Liver (tissue), 9 donors: ENCODE data around the gene MCM9. TPM values are rescaled to one million over a fixed set of nuclear protein-coding genes. Genes with fewer than 3 reads are reported as not detected.

Experiments
- DNase-seq: peaks from one replicate; pipeline ENCODE4 v3.0.0-alpha.2; 2017; ENCODE audit warnings: low spot score
- H3K27ac ChIP-seq, 2 donors: one replicate each; pipeline ENCODE4 v1.7.0; 2013; ENCODE audit warnings: inconsistent platforms in 2 of 2, low read length in 2 of 2, control low read depth in 1 of 2, low read depth in 1 of 2, mild to moderate bottlenecking in 1 of 2
- H3K27me3 ChIP-seq, 4 donors: one replicate each; pipeline versions ENCODE4 v1.6.1 to v1.7.0; 2013; ENCODE audit warnings: low read length in 3 of 4, inconsistent platforms in 1 of 4, mild to moderate bottlenecking in 1 of 4, moderate library complexity in 1 of 4; ENCODE audit not compliant: control insufficient read depth in 4 of 4, insufficient read depth in 4 of 4
- H3K36me3 ChIP-seq, 4 donors: one replicate each; pipeline versions ENCODE4 v1.6.1 to v1.7.0; 2013; ENCODE audit warnings: low read length in 3 of 4, mild to moderate bottlenecking in 3 of 4, low read depth in 1 of 4, moderate library complexity in 1 of 4; ENCODE audit not compliant: control insufficient read depth in 4 of 4, insufficient read depth in 3 of 4
- H3K4me1 ChIP-seq, 4 donors: one replicate each; pipeline versions ENCODE4 v1.6.1 to v1.7.0; 2013; ENCODE audit warnings: low read length in 3 of 4, mild to moderate bottlenecking in 3 of 4, moderate library complexity in 1 of 4; ENCODE audit not compliant: control insufficient read depth in 4 of 4, insufficient read depth in 4 of 4
- H3K4me3 ChIP-seq, 3 donors: one replicate each; pipeline versions ENCODE4 v1.6.1 to v1.7.0; 2013; ENCODE audit warnings: low read length in 3 of 3, control low read depth in 1 of 3, low read depth in 1 of 3, mild to moderate bottlenecking in 1 of 3
- H3K9ac ChIP-seq, 2 donors: one replicate each; pipeline ENCODE4 v1.7.0; 2013; ENCODE audit warnings: low read length in 2 of 2, mild to moderate bottlenecking in 2 of 2, moderate library complexity in 2 of 2, control low read depth in 1 of 2, low read depth in 1 of 2
- H3K9me3 ChIP-seq, 4 donors: one replicate each; pipeline versions ENCODE4 v1.6.1 to v1.7.0; 2013; ENCODE audit warnings: low read length in 3 of 4; ENCODE audit not compliant: control insufficient read depth in 4 of 4
- ATF3 ChIP-seq: IDR thresholded peaks from 2 replicates; pipeline ENCODE4 v1.6.1; 2016; ENCODE audit warnings: antibody characterized with exemption
- EGR1 ChIP-seq, 2 donors: IDR thresholded peaks; 2 replicates each; pipeline ENCODE4 v1.6.1; 2016 to 2018; ENCODE audit warnings: antibody characterized with exemption in 2 of 2, low read depth in 2 of 2
- FOXA1 ChIP-seq: IDR thresholded peaks from 2 replicates; pipeline ENCODE4 v1.6.1; 2016; ENCODE audit warnings: antibody characterized with exemption
- FOXA2 ChIP-seq: IDR thresholded peaks from 2 replicates; pipeline ENCODE4 v1.6.1; 2016; ENCODE audit warnings: antibody characterized with exemption
- GABPA ChIP-seq, 2 donors: IDR thresholded peaks in 1 of 2; conservative IDR thresholded peaks in 1 of 2; 2 replicates each; pipeline ENCODE4 v1.6.1; 2016; ENCODE audit warnings: antibody characterized with exemption in 2 of 2, mild to moderate bottlenecking in 1 of 2, moderate library complexity in 1 of 2
- HNF4A ChIP-seq, 2 donors: conservative IDR thresholded peaks; 2 replicates each; pipeline ENCODE4 v1.6.1; 2016; ENCODE audit warnings: antibody characterized with exemption in 2 of 2, mild to moderate bottlenecking in 2 of 2
- HNF4G ChIP-seq: IDR thresholded peaks from 2 replicates; pipeline ENCODE4 v1.6.1; 2016; ENCODE audit warnings: antibody characterized with exemption
- JUND ChIP-seq, 2 donors: IDR thresholded peaks; 2 replicates each; pipeline ENCODE4 v1.6.1; 2016; ENCODE audit warnings: antibody characterized with exemption in 2 of 2
- MAX ChIP-seq: IDR thresholded peaks from 2 replicates; pipeline ENCODE4 v1.6.1; 2016; ENCODE audit warnings: antibody characterized with exemption
- NR2F2 ChIP-seq: IDR thresholded peaks from 2 replicates; pipeline ENCODE4 v1.6.1; 2016; ENCODE audit warnings: antibody characterized with exemption
- RAD21 ChIP-seq, 2 donors: IDR thresholded peaks; 2 replicates each; pipeline ENCODE4 v1.6.1; 2016; ENCODE audit warnings: antibody characterized with exemption in 2 of 2, mild to moderate bottlenecking in 2 of 2
- REST ChIP-seq: IDR thresholded peaks from 2 replicates; pipeline ENCODE4 v1.6.1; 2016; ENCODE audit warnings: antibody characterized with exemption, mild to moderate bottlenecking
- RXRA ChIP-seq, 2 donors: IDR thresholded peaks; 2 replicates each; pipeline ENCODE4 v1.6.1; 2017 to 2018; ENCODE audit warnings: antibody characterized with exemption in 2 of 2, mild to moderate bottlenecking in 1 of 2
- SP1 ChIP-seq: IDR thresholded peaks from 2 replicates; pipeline ENCODE4 v1.6.1; 2018; ENCODE audit warnings: antibody characterized with exemption, mild to moderate bottlenecking
- YY1 ChIP-seq: IDR thresholded peaks from 2 replicates; pipeline ENCODE4 v1.6.1; 2016; ENCODE audit warnings: antibody characterized with exemption, mild to moderate bottlenecking
- ZBTB33 ChIP-seq: IDR thresholded peaks from 2 replicates; pipeline ENCODE4 v1.6.1; 2016; ENCODE audit warnings: antibody characterized with exemption
- WGBS: extraction: QIAGEN DNeasy Blood & Tissue Kit; methylation state at CpG from one replicate; pipeline ENCODE4 v1.1.7; 2013; 5-methylcytosine and 5-hydroxymethylcytosine counted together
- polyA plus RNA-seq, 2 donors: library from polyadenylated mRNA; stranded (reverse) in 1 of 2; unstranded in 1 of 2; fragments of 200-250 nt in 1 of 2; fragments of >200 nt in 1 of 2; fragmentation: Nextera tagmentation in 1 of 2; extraction: Ambion mirVana in 1 of 2; gene quantifications; one replicate each; pipeline versions ENCODE4 v1.2.1 to v1.2.3, GENCODE V29; 2013 to 2015
- total RNA-seq, 2 donors: library from RNA; depleted of rRNA; stranded (reverse); fragments of >200 nt; gene quantifications; one replicate each; pipeline ENCODE4 v1.2.3, GENCODE V29; 2014
- donor health status: healthy.
- donor health status: healthy.
- donor health status: healthy.
- donor health status: healthy.
- donor health status: healthy.

Gene MCM9
- total and polyA plus RNA-seq, 4 donors = 3.6 to 17.4 (median 8.7) TPM

- H3K4me3 ChIP-seq = no peak overlapping the region
- H3K36me3 ChIP-seq = peaks cover 0 to 3% (median 0%) of the 10 kb centered on the region in 4 donors
- TF ChIP-seq HNF4G (no peak), FOXA1 (no peak), FOXA2 (no peak), NR2F2 (no peak)
- no peak overlapping the region for H3K9ac ChIP-seq
- H3K27ac ChIP-seq = no peak overlapping the region
- no peaks in the 10 kb centered on the region for H3K4me1 ChIP-seq
- no peaks in the 10 kb centered on the region for H3K27me3 ChIP-seq
- DNase-seq = no peak
- H3K9me3 ChIP-seq = no peaks in the 10 kb centered on the region
- WGBS = 72% methylated on average over 2 of the region's 2 CpGs
Measured at GRCh38 chr6:118865100-118865391, 69.9 kb downstream of the MCM9 start.

- WGBS = 75% methylated on average over 7 of the region's 7 CpGs
- Histone ChIP-seq H3K4me1 (no peaks in the 10 kb centered on the region), H3K9ac (no peak overlapping the region), H3K36me3 (peaks cover 0 to 3% (median 0%) of the 10 kb centered on the region in 4 donors), H3K27me3 (no peaks in the 10 kb centered on the region), H3K27ac (no peak overlapping the region), H3K9me3 (no peaks in the 10 kb centered on the region), H3K4me3 (no peak overlapping the region)
- no peak for TF ChIP-seq HNF4A (conservative IDR thresholded peaks at IDR 0.05)
- no peak for DNase-seq
Measured at GRCh38 chr6:118864341-118865099, 70.4 kb downstream of the MCM9 start.

GRCh38 chr6:118862443-118862842 is 72.5 kb downstream of the MCM9 start:
- TF ChIP-seq ATF3 (no peak), HNF4A (conservative IDR thresholded peaks at IDR 0.05) (no peak), RAD21 (IDR thresholded peaks at IDR 0.05) (no peak), HNF4G (no peak), JUND (IDR thresholded peaks at IDR 0.05) (no peak)
- Histone ChIP-seq H3K4me3 (no peak overlapping the region), H3K9me3 (no peaks in the 10 kb centered on the region), H3K4me1 (no peaks in the 10 kb centered on the region), H3K36me3 (peaks cover 0 to 3% (median 0%) of the 10 kb centered on the region in 4 donors), H3K27me3 (no peaks in the 10 kb centered on the region), H3K27ac (no peak overlapping the region), H3K9ac (no peak overlapping the region)
- no peak for DNase-seq
- 85% methylated on average over 4 of the region's 4 CpGs for whole genome bisulfite sequencing

GRCh38 chr6:118860880-118861279 is 74.1 kb downstream of the MCM9 start:
- peaks cover 0 to 3% (median 0%) of the 10 kb centered on the region in 4 donors for H3K36me3 ChIP-seq
- H3K4me3 ChIP-seq = no peak overlapping the region
- H3K4me1 ChIP-seq = no peaks in the 10 kb centered on the region
- no peak for TF ChIP-seq YY1
- TF ChIP-seq EGR1 (IDR thresholded peaks at IDR 0.05; ENCODE audit: low read depth in 2 of 2) = no peak
- TF ChIP-seq RXRA (IDR thresholded peaks at IDR 0.05) = no peak
- TF ChIP-seq FOXA1 = no peak
- TF ChIP-seq REST = no peak
- no peak for TF ChIP-seq ZBTB33
- no peak for TF ChIP-seq NR2F2
- TF ChIP-seq HNF4A (conservative IDR thresholded peaks at IDR 0.05) = no peak
- TF ChIP-seq SP1 = no peak
- no peak for TF ChIP-seq GABPA (IDR thresholded peaks at IDR 0.05 in 1 of 2, conservative IDR thresholded peaks at IDR 0.05 in 1 of 2)
- TF ChIP-seq RAD21 (IDR thresholded peaks at IDR 0.05) = no peak
- TF ChIP-seq MAX = no peak
- no peak for TF ChIP-seq HNF4G
- no peak for TF ChIP-seq JUND (IDR thresholded peaks at IDR 0.05)
- no peak for DNase-seq
- no peaks in the 10 kb centered on the region for H3K9me3 ChIP-seq
- WGBS = 97% methylated on average over 10 of the region's 10 CpGs
- H3K27me3 ChIP-seq = no peaks in the 10 kb centered on the region
- no peak overlapping the region for H3K9ac ChIP-seq
- no peak overlapping the region for H3K27ac ChIP-seq
